HG03135 (cell line): Measurements from ENCODE around the gene QKI.

Experiments used
- ATAC-seq: cut with Tn5 transposase; IDR thresholded peaks from one replicate; pipeline ENCODE4 v1.9.1; 2021; ENCODE audit warnings: mild to moderate bottlenecking, moderate library complexity; ENCODE audit not compliant: unreplicated experiment

Gene QKI

GRCh38 chr6:163527291-163527690 is 112.8 kb downstream of the QKI start:
- ATAC-seq = no peak

GRCh38 chr6:163529605-163530004 is 115.1 kb downstream of the QKI start:
- no peak for ATAC-seq

- ATAC-seq = no peak
Measured at GRCh38 chr6:163530406-163530805, 115.9 kb downstream of the QKI start.

- no peak for ATAC-seq
Measured at GRCh38 chr6:163531122-163531521, 116.6 kb downstream of the QKI start.

GRCh38 chr6:163532526-163533078 is 118.1 kb downstream of the QKI start:
- ATAC-seq = no peak

- no peak for ATAC-seq
Measured at GRCh38 chr6:163533443-163533842, 118.9 kb downstream of the QKI start.

GRCh38 chr6:163536770-163537169 is 122.3 kb downstream of the QKI start:
- ATAC-seq = no peak

DNA sequence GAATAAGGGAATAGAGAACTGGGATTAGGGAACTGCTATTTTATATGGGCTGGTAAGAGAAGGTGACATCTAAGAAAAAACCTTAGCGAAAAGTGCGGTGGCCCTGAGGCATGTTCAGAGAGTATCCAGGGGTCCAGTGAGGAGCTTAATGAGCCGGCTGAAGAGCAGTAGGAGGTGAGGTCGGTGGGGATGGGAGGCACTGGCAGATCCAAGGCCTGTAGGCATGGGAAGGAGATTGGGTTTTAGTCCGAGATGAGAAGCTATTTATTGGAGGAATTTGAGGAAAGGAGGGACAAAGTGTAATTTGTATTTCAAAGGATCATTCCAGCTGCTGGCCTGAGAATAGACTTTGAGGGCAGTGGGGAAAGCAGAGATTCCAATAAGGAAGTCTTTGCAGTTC is 123.8 kb downstream of the QKI start:
- ATAC-seq = no peak

GRCh38 chr6:163539101-163539762 is 124.7 kb downstream of the QKI start:
- no peak for ATAC-seq

DNA sequence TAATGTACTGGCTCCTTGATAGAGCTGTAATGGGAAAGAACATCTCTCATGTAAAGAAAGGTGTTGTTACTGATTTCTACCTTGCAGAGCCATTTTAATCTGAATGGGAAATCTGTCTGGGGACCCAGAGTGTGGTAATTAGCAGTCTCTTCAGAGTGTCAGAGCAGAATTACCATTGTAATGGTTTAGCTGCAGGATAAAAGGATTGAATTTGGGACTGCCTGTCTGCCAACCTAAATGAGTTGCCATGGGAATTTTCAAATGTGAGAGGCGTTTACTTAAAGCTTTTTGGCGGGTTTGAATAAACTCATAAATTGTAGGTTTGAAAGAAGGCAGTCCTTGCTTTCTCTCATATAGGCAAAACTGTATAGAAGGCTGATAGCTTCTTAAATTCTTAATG is 128.8 kb downstream of the QKI start:
- ATAC-seq = no peak

- no peak for ATAC-seq
Measured at GRCh38 chr6:163545370-163545769, 130.9 kb downstream of the QKI start.

DNA sequence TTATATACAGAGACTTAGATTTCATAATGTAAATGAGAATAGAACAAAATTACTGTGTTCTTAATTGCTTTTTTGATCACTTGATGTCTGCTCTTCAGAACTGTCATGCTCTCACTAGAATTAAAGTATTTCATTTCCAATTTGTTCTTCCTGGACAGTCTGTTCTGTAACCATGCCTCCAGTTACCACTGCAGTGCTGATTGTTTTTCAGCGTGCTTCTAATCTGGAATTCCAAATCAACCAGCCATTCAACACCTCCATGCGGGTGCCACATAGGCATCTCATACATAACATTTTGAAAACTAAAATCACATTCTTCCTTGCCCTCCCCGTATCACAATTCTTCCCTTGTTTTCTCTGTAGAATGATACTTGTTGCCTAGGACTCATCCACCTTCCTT is 132.8 kb downstream of the QKI start:
- ATAC-seq = no peak

DNA sequence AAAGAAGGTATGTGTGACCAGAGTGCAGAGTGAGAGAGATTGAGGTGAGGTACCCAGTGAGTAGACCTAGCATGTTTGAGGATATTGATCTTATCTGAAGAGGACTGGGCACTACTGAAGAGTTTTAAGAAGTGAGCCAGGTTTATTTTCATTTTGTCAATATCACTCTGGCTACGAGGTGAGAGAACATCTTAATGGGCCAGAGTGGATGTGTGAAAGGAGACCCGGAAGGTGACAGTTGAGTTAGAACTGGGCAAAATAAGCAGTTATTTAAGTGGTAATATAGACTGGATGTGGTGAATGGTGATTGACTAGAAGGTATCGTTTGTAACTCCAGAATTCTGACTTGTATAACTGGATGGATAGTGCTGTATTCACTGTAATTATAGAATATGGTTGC is 134.1 kb downstream of the QKI start:
- ATAC-seq = no peak

DNA sequence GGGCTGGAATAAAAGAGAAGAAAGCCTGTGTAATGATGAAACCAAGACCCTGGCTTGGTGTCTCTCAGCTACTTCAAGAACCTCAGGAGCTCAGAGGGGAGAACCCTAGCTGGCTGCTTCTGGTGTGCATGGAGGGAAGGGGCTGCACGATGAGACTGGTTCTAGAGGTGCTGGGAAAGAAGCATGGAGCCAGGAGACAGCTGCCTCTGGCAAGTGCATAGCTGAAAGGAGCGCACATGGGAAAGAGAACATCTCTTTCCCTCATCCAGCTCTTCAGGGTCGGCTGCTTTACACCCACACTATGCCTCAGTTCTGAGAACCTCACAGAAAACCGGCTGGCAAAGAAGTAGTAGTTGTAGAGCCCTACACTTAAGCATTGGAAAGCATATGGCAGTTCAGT is 139.5 kb downstream of the QKI start:
- ATAC-seq = no peak

GRCh38 chr6:163554663-163555062 is 140.1 kb downstream of the QKI start:
- ATAC-seq = no peak

- ATAC-seq = no peak
Measured at GRCh38 chr6:163559661-163560060, 145.1 kb downstream of the QKI start.

GRCh38 chr6:163563318-163563717 is 148.8 kb downstream of the QKI start:
- no peak for ATAC-seq

DNA sequence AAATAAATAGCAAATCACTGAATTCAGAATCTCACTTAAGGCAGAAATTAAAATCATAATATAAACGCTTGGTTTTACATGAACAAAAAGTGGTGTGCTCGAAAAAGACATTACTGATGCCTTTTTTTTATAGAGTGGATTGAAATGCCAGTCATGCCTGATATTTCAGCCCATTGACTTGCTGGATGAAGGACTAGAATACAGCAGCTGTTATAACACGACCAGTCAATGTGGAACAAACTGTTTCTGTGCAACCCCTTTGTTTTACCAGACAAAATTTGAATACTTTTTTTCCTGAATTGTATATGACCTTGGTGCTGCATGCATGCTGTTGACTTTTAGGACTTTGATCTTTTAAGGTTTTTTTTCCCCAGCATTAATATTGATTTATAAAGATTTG is 150.0 kb downstream of the QKI start:
- no peak for ATAC-seq

- no peak for ATAC-seq
Measured at GRCh38 chr6:163565140-163565539, 150.6 kb downstream of the QKI start.

DNA sequence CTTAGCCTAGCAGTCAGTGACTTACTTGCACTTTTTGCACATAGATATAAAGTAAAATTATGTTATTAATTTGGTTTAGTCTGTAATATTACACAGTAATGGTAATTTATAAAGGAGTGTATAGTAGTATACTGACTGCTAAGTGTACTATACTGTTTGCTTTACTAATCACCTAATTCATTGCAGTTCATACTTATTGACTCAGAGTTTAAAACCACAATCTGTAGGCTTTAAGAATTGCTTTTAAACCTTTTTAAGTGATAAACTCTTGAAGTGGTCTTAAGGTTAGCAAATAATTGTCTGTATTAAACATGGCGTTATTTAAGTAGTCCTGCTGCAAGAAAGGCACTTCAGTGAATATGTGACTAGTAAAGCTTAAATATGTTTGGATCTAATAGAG is 151.5 kb downstream of the QKI start:
- no peak for ATAC-seq

- ATAC-seq = no peak
Measured at GRCh38 chr6:163568275-163568674, 153.8 kb downstream of the QKI start.

DNA sequence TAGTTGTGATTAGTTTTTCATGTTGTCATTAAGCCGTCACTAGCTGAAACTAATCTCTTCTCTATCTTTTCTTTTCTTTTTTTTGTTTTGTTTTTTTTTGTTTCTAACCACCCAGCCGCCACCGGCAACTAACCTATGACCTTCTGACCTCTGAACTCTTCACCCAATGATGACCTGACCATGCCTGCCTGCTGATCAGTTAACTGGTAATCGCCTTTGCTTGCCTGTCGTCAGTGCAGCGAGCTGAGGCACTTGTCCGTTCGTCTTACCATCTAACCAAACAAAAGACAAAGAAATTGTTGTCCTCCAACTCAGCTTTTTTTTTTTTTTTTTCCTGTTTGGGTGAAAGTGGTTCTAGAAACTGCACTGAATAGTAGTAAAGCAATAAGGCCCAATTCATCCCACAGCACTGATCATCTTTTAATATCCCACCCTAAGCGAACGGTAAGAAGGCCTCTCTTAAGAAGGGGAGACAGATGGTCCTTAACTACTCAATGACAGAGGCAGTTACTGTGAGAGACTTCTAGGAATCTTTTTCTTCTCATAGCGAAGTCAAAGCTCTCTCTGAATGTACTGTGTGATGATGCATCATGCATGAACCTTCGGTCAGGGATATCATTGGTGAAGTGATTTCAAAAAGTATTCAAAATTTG is 156.2 kb downstream of the QKI start:
- no peak for ATAC-seq

DNA sequence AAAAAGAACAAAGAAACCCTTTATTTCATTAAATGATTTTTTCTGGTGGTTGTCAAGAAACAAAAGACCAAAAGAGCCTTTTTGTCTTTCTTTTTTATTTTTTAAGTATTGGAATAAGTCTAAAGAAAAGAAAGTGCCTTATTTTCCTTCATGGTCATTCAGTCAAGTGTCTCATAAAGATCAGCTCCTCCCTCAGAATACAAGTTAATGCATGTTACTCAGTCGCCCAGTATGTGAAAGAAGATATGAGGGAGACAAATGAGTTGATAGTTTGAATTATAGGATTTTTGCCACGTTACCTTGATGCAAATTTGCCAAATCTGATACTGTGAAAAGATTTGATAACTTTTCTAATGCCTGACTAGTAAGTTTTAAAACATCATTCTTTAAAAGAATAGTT is 157.2 kb downstream of the QKI start:
- no peak for ATAC-seq
